Chondrocyte (in vitro differentiated cells): Measurements from ENCODE around the gene FIBIN. TPM values are rescaled to one million over a fixed set of nuclear protein-coding genes. Genes with fewer than 3 reads are reported as not detected.
A peak's percentile ranks its signal among the peaks of the same experiment; 100 is the strongest.

Experiments used
- DNase-seq: peaks from one replicate; pipeline ENCODE4 v3.0.0; 2021; ENCODE audit warnings: mixed read lengths, low spot score
- H3K27ac Mint-ChIP-seq: one replicate; pipeline ENCODE4 v1.8.0; 2021; ENCODE audit warnings: mild to moderate bottlenecking, moderate library complexity, mixed read lengths; ENCODE audit not compliant: unreplicated experiment
- H3K27me3 Mint-ChIP-seq: 2 replicates; pipeline ENCODE4 v1.8.0; 2021; ENCODE audit warnings: low read depth, mixed read lengths
- H3K36me3 Mint-ChIP-seq: 2 replicates; pipeline ENCODE4 v1.8.0; 2021; ENCODE audit warnings: low read depth, mixed read lengths
- H3K4me1 Mint-ChIP-seq: 2 replicates; pipeline ENCODE4 v1.8.0; 2021; ENCODE audit warnings: low read depth, mild to moderate bottlenecking, mixed read lengths
- H3K4me3 Mint-ChIP-seq: one replicate; pipeline ENCODE4 v1.8.0; 2021; ENCODE audit warnings: mild to moderate bottlenecking, moderate library complexity, mixed read lengths; ENCODE audit not compliant: unreplicated experiment
- H3K9me3 Mint-ChIP-seq: 2 replicates; pipeline ENCODE4 v1.8.0; 2021; ENCODE audit warnings: low read depth, mixed read lengths
- CTCF ChIP-seq: fragments of 200-600 bp; sonication (generic); IDR thresholded peaks from 2 replicates; pipeline ENCODE4 v1.5.0; 2021; ENCODE audit warnings: antibody characterized with exemption, mild to moderate bottlenecking, moderate library complexity
- total RNA-seq: library from RNA; stranded (reverse); gene quantifications from 3 replicates; pipeline ENCODE4 v1.2.1, GENCODE V29; 2021

Gene FIBIN
- total RNA-seq, 1 donor from 2014 or later: 98.5 TPM

DNA sequence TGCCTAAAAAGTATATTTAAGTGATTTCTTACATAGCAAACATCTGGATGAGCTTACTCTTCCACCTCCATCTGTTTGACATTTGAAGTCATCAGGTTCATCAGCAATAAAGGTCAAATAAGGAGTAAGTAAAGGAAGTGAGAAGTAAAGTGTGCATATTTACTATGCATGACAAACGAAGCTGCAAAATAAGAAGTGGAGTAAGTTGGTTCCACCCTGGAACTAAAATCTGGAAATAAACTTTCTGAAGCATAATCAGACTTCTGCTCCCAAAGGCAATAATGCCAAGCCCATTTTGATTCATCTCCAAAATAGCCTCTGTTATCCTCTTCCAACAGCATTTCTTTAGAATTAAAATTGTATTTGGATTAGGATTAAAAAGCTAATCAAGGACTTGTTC, 8.4 kb upstream of the FIBIN start:
- peaks cover 21% of the 10 kb centered on the region for H3K4me1 Mint-ChIP-seq
- H3K27me3 Mint-ChIP-seq: no peaks in the 10 kb centered on the region
- peaks cover 31% of the 10 kb centered on the region for H3K9me3 Mint-ChIP-seq
- no peak overlapping the region for H3K4me3 Mint-ChIP-seq
- no peak for TF ChIP-seq CTCF
- peaks cover 17% of the 10 kb centered on the region for H3K36me3 Mint-ChIP-seq
- no peak for DNase-seq
- H3K27ac Mint-ChIP-seq: no peak overlapping the region

- Mint-ChIP-seq H3K27ac (no peak overlapping the region), H3K4me3 (no peak overlapping the region), H3K36me3 (peaks cover 17% of the 10 kb centered on the region), H3K9me3 (peaks cover 30% of the 10 kb centered on the region), H3K4me1 (peaks cover 21% of the 10 kb centered on the region), H3K27me3 (no peaks in the 10 kb centered on the region)
- TF ChIP-seq CTCF: no peak
- no peak for DNase-seq
These were observed 8.0 kb upstream of the FIBIN start for GRCh38 chr11:26985943-26986342.

DNA sequence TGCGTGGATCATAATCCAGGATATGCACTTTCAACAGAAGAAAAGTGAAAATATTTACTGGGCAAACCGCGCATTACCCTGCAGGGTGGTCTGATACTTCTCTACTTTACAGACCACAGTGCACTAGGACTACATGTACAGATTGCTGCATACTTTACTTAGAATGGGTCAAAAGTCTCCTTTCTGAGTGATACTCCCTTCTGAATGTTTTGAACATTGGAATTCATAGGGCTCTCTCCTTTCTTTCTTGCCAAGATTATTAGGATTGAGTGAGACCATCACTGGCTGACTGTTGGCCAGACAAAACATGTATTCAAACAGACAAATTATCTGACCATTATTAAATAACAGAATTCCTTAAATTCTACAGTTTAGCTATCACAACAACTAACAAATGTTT, 6.6 kb upstream of the FIBIN start:
- H3K36me3 Mint-ChIP-seq: peaks cover 10% of the 10 kb centered on the region
- no peak for DNase-seq
- peaks cover 23% of the 10 kb centered on the region for H3K9me3 Mint-ChIP-seq
- H3K4me3 Mint-ChIP-seq: no peak overlapping the region
- no peaks in the 10 kb centered on the region for H3K27me3 Mint-ChIP-seq
- no peak for TF ChIP-seq CTCF
- peak overlapping the region; percentile 33 for H3K27ac Mint-ChIP-seq
- peaks cover 31% of the 10 kb centered on the region for H3K4me1 Mint-ChIP-seq

DNA sequence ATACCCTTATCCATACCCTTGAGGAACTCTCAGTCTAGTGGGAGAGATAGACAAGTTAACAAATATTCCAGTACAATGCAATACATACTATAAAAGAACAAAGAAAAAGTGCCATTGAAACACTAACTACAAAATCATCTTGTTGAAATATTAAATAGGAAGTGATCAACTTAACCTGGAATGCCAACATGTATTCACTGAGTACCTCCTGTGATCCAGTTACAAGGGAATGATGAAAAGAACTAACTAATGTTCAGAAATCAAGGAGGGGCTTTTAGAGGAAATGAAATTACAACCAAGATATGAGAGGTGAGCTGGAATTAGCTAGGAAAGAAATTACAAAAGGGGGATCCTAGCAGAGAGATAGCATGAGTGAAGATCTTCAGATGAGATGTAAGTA, 6.2 kb upstream of the FIBIN start:
- Mint-ChIP-seq H3K27me3 (no peaks in the 10 kb centered on the region), H3K4me1 (peaks cover 36% of the 10 kb centered on the region), H3K27ac (no peak overlapping the region), H3K4me3 (no peak overlapping the region), H3K9me3 (peaks cover 18% of the 10 kb centered on the region), H3K36me3 (peaks cover 7% of the 10 kb centered on the region)
- TF ChIP-seq CTCF: no peak
- DNase-seq: no peak

DNA sequence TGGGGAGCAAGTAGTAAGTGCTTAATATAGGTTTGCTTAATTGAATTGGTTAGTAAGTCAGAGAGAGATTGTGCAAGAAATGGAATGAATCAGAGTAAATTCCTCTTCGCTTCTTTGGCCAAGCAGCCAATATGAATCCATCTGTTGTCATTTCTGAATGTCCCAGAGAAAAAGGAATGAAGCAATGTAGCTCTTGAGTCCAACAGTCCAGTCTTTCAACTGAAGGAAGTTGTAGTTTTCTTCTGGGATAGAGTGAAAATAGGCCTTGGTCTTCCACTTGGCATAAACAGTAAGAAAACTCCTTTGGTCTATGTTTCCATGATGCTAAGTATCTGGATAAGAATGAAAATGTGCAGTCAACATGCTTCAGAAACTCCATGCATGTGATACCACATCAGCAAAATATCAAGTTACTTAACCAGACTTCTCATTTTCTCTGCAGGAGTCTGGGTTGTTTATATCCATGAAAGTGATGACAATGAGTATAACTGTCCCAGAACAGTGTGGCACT, 1.8 kb upstream of the FIBIN start:
- Mint-ChIP-seq H3K27ac (peak overlapping the region; percentile 82), H3K4me1 (peaks cover 66% of the 10 kb centered on the region), H3K36me3 (peaks cover 2% of the 10 kb centered on the region), H3K4me3 (no peak overlapping the region), H3K9me3 (peaks cover under 1% of the 10 kb centered on the region), H3K27me3 (no peaks in the 10 kb centered on the region)
- no peak for DNase-seq
- TF ChIP-seq CTCF: no peak
